Stomach (tissue), 9 donors: ENCODE data around the gene MRPL51. TPM values are rescaled to one million over a fixed set of nuclear protein-coding genes. Genes with fewer than 3 reads are reported as not detected.

Experiments used
- DNase-seq, 2 donors: peaks; one replicate each; pipeline versions ENCODE4 v3.0.0 to v3.0.0-alpha.2; 2013 to 2019
- H3K27ac ChIP-seq, 5 donors: fragments of 200-600 bp in 4 of 5; sonication (generic) in 4 of 5; one replicate each; pipeline ENCODE4 v1.5.1; 2013 to 2019; ENCODE audit warnings: mild to moderate bottlenecking in 1 of 5, moderate library complexity in 1 of 5
- H3K27me3 ChIP-seq, 3 donors: fragments of 200-600 bp; sonication (generic); one replicate each; pipeline ENCODE4 v1.5.1; 2017 to 2019; ENCODE audit warnings: mixed run types in 1 of 3
- H3K36me3 ChIP-seq, 4 donors: fragments of 200-600 bp; sonication (generic); 1 replicate in 3 of 4; 2 replicates in 1 of 4; pipeline ENCODE4 v1.5.1; 2016 to 2019
- H3K4me1 ChIP-seq, 4 donors: fragments of 200-600 bp; sonication (generic); one replicate each; pipeline ENCODE4 v1.5.1; 2016 to 2019
- H3K4me3 ChIP-seq, 4 donors: fragments of 200-600 bp; sonication (generic) in 3 of 4; one replicate each; pipeline ENCODE4 v1.5.1; 2016 to 2019; ENCODE audit warnings: mild to moderate bottlenecking in 1 of 4
- H3K9me3 ChIP-seq, 4 donors: fragments of 200-600 bp; sonication (generic); one replicate each; pipeline ENCODE4 v1.5.1; 2016 to 2019
- CTCF ChIP-seq, 7 experiments: fragments of 450-650 bp in 4 of 7; fragments of 200-600 bp in 3 of 7; sonication (generic) in 3 of 7; IDR thresholded peaks; one replicate each; pipeline ENCODE4 v1.5.1; 2016 to 2019; ENCODE audit warnings: antibody characterized with exemption in 7 of 7, control low read depth in 2 of 7, mild to moderate bottlenecking in 1 of 7
- EP300 ChIP-seq: sonication (generic); formaldehyde crosslinking; IDR thresholded peaks from one replicate; pipeline ENCODE4 v1.6.1; 2017; ENCODE audit warnings: antibody characterized with exemption
- POLR2A ChIP-seq, 4 donors: fragments of 450-650 bp; IDR thresholded peaks; one replicate each; pipeline ENCODE4 v1.6.1; 2016; ENCODE audit warnings: antibody characterized with exemption in 4 of 4, control low read depth in 2 of 4, mild to moderate bottlenecking in 1 of 4, moderate library complexity in 1 of 4
- POLR2AphosphoS5 ChIP-seq, 3 donors: sonication (generic); formaldehyde crosslinking; IDR thresholded peaks; one replicate each; pipeline ENCODE4 v1.6.1; 2016; ENCODE audit warnings: antibody characterized with exemption in 3 of 3
- WGBS, 5 donors: extraction: QIAGEN DNeasy Blood & Tissue Kit in 3 of 5; methylation state at CpG; one replicate each; pipeline versions ENCODE4 v1.1.5 to v1.1.7; 2013 to 2018; 5-methylcytosine and 5-hydroxymethylcytosine counted together
- intact Hi-C: fragments of 100-400 bp; cut with DNase I; formaldehyde crosslinking; loops from one replicate; pipeline ENCODE4 v1.15.1; 2023; ENCODE audit warnings: low total_unique reads
- polyA plus RNA-seq, 3 donors: library from polyadenylated mRNA; stranded (reverse); fragments of 200-250 nt; gene quantifications; one replicate each; pipeline ENCODE4 v1.2.3, GENCODE V29; 2013
- total RNA-seq, 5 donors: library from RNA; depleted of rRNA; stranded (reverse); fragments of >200 nt; gene quantifications; one replicate each; pipeline versions ENCODE4 v1.1.0 to v1.2.3, GENCODE V29; 2014 to 2016
- donor health status: healthy with polysubstance abuse.
- donor health status: Bipolar disorder and iron deficiency.
- donor health status: healthy.

The MRPL51 gene
- total and polyA plus RNA-seq, 8 donors = 26.8 to 146 (median 88.4) TPM

GRCh38 chr12:6540181-6540877 lies 47.3 kb upstream of the MRPL51 start:
- DNase-seq = peak; percentile 78 to 93

GRCh38 chr12:6539707-6540134 lies 46.7 kb upstream of the MRPL51 start:
- Histone ChIP-seq H3K4me3 (peak overlapping the region in 1 of 4 donors; percentile 4), H3K36me3 (peaks cover 37 to 67% (median 48%) of the 10 kb centered on the region in 4 donors), H3K27me3 (no peaks in the 10 kb centered on the region), H3K9me3 (no peaks in the 10 kb centered on the region), H3K4me1 (peaks cover 49 to 75% (median 56%) of the 10 kb centered on the region in 4 donors), H3K27ac (peak overlapping the region; percentile 6 to 100 (median 74))
- 63 to 71% (median 68%) methylated on average over 13 to 14 of the region's 14 CpGs for WGBS, 5 donors
- peak in 1 of 2 donors; percentile 28 for DNase-seq
- TF ChIP-seq CTCF (IDR thresholded peaks at IDR 0.05) (no peak), EP300 (no peak), POLR2A (IDR thresholded peaks at IDR 0.05) (no peak), POLR2AphosphoS5 (IDR thresholded peaks at IDR 0.05) (no peak)
- intact Hi-C loops = loop anchor here (10.0 kb wide), 1 partner anchor 115 kb away; no protein-coding TSS in a partner anchor

More at GRCh38 chr12:6540181-6540877, 47.3 kb upstream of the MRPL51 start:
- peak overlapping the region; percentile 4 to 20 (median 14) for H3K4me3 ChIP-seq
- WGBS, 5 donors = 11 to 16% (median 15%) methylated on average over 32 to 35 of the region's 35 CpGs
- H3K27ac ChIP-seq = peak overlapping the region; percentile 6 to 100 (median 74)
- H3K4me1 ChIP-seq = peaks cover 48 to 73% (median 54%) of the 10 kb centered on the region in 4 donors
- H3K9me3 ChIP-seq = no peaks in the 10 kb centered on the region
- intact Hi-C loops = no loop called here
- TF ChIP-seq POLR2AphosphoS5 (IDR thresholded peaks at IDR 0.05) (peak; percentile 53 to 86 (median 63)), CTCF (IDR thresholded peaks at IDR 0.05) (no peak), POLR2A (IDR thresholded peaks at IDR 0.05) (no peak), EP300 (no peak)
- no peaks in the 10 kb centered on the region for H3K27me3 ChIP-seq
- H3K36me3 ChIP-seq = peaks cover 37 to 73% (median 54%) of the 10 kb centered on the region in 4 donors

GRCh38 chr12:6539314-6539682 lies 46.2 kb upstream of the MRPL51 start:
- Histone ChIP-seq H3K27me3 (no peaks in the 10 kb centered on the region), H3K36me3 (peaks cover 33 to 62% (median 43%) of the 10 kb centered on the region in 4 donors), H3K9me3 (no peaks in the 10 kb centered on the region), H3K4me3 (no peak overlapping the region), H3K4me1 (peaks cover 49 to 75% (median 56%) of the 10 kb centered on the region in 4 donors), H3K27ac (peak overlapping the region in 3 of 5 donors; percentile 73 to 100 (median 83))
- intact Hi-C loops = loop anchor here (10.0 kb wide), 1 partner anchor 114 kb away; no protein-coding TSS in a partner anchor
- DNase-seq = no peak
- 72 to 90% (median 84%) methylated on average over 5 of the region's 5 CpGs for WGBS, 5 donors
- no peak for TF ChIP-seq CTCF (IDR thresholded peaks at IDR 0.05)

GRCh38 chr12:6538420-6539313 lies 45.6 kb upstream of the MRPL51 start:
- Histone ChIP-seq H3K4me1 (peaks cover 49 to 79% (median 59%) of the 10 kb centered on the region in 4 donors), H3K4me3 (no peak overlapping the region), H3K36me3 (peaks cover 30 to 59% (median 40%) of the 10 kb centered on the region in 4 donors), H3K9me3 (no peaks in the 10 kb centered on the region), H3K27ac (peak overlapping the region in 4 of 5 donors; percentile 57 to 100 (median 89)), H3K27me3 (no peaks in the 10 kb centered on the region)
- peak in 1 of 2 donors; percentile 17 for DNase-seq
- TF ChIP-seq POLR2A (IDR thresholded peaks at IDR 0.05) = no peak
- TF ChIP-seq EP300 = no peak
- no peak for TF ChIP-seq POLR2AphosphoS5 (IDR thresholded peaks at IDR 0.05)
- no peak for TF ChIP-seq CTCF (IDR thresholded peaks at IDR 0.05)
- 62 to 70% (median 67%) methylated on average over 17 to 24 of the region's 24 CpGs for WGBS, 5 donors
- intact Hi-C loops = loop anchor here (10.0 kb wide), 1 partner anchor 114 kb away; no protein-coding TSS in a partner anchor
